GM18511 (cell line): Measurements from ENCODE around the gene SLC12A3.
"Not testable (repeated sequence)": the region's sequence is repeated elsewhere in the genome, so short reads cannot be mapped to it uniquely, and the experiment has no call there.

Experiments used
- ATAC-seq: cut with Tn5 transposase; IDR thresholded peaks from one replicate; pipeline ENCODE4 v1.9.1; 2021; ENCODE audit warnings: mild to moderate bottlenecking, moderate library complexity; ENCODE audit not compliant: unreplicated experiment

The SLC12A3 gene

DNA sequence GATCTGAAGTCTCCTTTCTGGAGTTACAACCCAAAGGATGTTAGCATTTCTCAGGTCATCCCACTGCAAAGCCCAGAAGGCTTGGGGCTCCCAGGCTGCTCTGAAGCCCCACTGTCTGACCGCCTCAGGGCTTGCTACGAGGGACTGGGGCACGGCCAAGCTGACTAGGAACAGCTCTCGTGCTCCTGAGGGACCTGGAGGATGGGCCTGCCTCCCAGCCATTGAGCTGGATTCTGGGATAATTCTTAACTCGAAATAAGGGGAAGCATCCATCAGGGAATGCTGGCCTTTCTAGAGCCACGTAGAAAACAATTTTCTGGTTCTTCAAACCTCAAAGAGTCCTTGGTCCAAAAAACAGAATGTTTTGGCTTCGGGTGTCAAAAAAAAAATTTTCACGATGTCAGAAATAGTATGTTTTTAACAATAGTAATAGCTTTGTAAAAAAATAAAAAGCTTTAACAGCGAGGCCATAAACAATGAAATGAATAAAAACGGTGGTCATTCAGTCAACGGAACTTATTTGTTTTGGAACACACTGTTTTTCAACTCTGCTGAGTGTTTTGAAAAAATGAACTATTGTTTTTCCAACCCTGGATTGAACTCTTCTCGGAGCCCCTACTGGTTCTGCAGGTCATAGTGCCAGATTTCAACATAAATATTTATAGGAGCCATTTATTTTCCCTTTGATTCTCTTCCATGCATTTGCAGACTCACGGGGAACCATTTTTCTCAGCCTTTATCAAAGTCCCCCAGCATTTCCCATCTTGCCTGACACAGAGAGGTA lies 50.5 kb downstream of the SLC12A3 start:
- no peak for ATAC-seq

DNA sequence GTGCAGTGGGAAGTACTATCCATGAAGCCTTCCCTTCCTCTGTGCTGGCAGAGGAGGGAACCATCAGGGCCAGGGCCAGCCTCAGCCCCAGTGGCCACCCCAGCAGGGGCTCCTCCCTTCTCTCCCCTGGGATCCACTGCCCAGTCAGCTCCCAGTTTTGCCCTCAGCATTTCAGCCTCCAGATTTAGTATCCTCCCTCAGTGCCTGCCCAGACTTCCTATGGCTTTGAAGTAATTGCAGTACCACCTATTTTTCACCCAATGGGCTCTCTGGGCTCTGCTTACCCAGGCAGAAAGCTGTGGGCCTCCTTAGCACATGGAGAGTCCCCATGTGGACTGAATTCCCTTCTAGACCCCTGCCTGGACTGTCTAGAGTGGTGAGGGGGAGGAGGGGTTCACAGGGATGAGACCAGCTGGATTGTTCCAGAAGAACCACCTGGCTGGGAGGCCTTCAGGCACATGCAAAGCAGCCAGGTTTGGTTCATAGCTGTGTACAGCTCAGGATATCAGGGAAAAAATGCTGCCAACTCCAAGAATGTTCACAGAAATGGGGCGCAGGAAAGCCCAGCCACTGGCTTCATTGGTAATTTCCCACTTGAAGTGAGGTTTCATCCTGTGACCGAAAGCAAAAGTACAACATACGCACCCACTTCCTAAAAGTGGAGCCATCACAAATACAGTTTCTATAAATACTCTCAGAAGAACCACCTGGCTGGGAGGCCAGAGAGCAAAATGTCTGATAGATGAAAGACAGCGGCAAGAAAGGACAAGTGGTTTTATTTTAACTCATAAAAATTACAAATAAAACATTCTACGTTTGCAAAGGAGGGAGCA lies 51.8 kb downstream of the SLC12A3 start:
- peak; percentile 73 for ATAC-seq

DNA sequence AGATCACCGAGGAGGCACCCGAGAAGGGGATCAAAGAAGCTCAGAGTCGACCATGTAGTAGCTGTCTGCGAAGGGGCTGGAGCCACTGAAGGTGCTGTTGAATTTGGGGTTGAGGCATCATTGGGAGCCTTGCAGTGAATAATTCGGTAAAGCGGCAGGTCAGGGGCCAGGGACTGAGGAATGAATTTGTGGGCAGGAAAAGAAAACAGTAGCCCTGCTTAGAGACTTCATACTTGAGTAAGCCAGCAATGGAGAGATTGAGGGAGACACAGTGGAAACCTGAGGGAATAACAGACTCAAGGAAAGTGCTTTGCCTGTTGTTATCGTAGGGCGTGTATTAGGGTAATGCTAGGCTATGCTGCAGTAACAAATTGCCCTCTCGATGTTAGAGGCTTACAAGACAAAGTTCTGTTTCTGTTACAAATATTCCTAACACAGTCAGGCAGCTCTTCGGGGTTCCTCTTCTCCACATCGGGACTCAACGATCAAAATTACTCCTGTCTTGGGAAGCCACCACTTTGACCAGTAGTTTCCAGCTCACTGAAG lies 53.5 kb downstream of the SLC12A3 start:
- ATAC-seq = no peak

DNA sequence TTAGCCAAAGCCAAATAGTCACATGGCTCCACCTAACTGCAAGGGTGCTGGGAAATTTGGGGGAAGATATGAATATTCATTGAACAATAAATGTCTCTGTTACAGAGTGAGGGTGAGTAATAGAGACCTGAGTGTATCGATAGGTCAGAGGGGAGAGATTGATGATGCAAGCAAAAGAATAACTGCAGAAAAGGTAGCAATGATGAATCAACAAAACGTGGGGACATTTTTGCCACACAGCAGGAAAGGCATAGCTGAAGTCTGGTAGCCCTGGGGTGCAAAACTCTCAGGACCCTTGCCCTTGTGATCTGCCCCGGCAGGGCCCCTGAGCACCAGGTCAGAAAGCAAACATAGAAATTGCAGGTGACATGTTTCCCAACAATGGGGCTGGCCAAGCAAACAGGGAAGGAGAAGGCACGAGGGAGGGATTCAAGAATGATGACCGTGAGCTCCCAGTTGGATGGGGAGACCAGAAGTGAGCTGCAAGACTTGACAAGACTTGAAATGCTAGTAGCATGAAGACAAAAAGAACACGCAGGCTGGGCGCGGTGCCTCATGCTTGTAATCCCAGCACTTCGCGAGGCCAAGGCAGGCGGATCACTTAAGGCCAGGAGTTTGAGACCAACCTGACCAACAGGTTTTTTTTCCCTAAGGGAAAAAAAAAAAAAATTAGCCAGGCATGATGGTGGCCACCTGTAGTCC lies 54.2 kb downstream of the SLC12A3 start:
- ATAC-seq = no peak

DNA sequence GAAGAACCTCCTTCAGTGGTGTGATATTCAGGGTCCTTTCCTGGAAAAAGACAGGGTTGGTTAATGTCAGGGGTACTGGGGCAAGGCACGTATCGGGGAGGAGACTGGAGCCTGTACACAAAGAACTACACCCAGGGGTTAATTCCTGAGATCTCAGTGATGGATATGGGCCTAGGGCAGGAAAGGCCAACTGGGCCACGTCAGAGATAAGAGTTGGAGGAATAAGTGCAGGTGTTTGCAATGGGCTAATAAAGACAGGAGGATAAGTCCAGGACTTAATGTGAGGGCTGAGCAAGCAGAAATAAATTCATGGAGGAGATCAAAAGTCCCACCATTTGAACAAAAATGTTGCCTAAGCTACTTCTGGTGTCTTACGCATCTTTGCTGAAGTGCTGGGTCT lies 56.6 kb downstream of the SLC12A3 start:
- no peak for ATAC-seq

DNA sequence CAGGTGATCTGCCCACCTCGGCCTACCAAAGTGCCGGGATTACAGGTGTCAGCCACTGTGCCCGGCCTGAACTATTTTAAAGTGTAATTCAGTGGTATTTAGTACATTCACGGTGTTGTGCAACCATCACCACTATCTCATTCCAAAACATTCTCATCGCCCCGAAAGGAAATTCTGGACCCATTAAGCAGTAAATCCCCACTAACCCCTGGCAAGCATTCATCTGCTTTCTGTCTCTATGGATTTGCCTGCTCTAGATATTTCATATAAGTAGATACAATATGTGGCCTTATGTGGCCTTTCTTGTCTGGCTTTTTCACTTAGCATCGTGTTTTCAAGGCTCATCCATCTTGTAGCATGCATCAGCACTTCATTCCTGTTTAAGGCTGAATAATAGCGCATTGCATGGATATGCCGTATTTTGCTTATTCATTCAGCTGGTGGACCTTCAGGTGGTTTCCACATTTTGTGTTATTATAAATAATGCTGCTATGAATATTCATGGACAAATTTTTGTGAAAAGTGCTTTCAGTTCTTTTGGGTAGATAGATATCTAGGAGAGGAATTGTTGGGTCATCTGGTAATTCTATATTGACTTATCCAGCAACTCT lies 58.6 kb downstream of the SLC12A3 start:
- ATAC-seq = no peak

DNA sequence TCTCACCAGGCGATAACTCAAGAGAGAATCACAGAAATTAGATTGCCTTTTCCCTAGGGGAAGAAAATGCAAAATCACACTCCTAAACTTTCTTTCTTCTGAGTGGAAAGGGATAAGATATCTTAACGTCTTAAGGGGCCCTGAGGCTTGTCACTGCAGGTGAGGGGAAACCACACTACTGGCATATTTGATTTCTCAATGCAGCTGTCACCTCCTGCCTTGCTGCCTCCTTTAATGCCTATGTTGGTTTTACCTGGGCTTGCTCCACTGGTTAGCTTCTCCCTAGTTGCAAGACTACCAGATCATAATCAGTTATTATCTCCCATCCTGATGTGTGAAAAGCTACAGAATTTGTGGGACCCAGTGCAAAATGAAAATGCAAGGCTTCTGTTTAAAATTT lies 62.5 kb downstream of the SLC12A3 start:
- no peak for ATAC-seq

DNA sequence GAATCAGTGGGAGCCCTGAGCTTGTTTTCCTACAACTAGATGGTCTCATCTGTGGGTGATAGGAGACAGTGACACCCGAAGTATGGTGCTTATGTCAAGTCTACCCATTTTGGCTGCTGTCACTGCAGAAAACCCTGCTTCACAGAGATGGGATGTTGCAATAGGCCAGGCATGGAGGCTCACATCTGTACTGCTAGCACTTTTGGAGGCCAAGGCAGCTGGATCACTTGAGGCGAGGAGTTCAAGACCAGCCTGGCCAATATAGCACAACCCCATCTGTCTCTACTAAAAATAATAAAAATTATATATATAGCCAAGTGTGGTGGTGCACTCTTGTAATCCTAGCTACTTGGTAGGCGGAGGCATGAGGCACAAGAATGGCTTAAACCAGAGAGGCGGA lies 64.6 kb downstream of the SLC12A3 start:
- no peak for ATAC-seq

DNA sequence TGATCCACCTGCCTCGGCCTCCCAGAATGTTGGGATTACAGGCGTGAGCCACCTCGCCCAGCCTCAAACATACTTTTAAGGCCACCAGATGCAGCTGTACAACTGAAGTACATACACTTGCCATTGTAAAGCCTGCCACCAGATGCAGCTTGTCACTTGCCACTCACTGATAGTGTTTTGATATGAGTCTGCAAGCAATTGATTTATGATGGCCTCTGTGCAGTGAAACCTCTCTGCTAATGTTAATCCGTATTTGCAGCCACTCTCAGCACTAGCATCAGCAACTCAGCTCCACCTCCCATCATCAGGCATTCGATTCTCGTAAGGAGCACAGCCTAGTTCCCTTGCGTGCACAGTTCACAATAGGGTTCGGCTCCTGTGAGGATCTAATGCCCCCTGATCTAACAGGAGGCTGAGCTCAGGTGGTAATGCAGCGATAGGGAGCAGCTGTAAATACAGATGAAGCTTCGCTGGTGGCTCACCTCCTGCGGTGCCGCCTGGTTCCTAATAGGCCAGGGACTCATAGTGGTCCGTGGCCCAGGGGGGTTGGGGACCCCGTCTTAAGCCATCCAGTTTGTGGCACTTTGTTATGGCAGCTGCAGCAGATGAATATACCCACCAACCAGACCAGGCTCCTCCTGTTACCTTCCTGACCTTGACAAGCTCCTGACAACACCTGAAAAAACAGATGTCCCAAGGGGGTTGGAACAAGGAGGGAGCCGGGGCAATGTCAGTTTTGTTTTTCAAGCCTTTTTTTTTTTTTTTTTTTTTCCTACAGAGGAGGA lies 65.7 kb downstream of the SLC12A3 start:
- ATAC-seq = no peak

DNA sequence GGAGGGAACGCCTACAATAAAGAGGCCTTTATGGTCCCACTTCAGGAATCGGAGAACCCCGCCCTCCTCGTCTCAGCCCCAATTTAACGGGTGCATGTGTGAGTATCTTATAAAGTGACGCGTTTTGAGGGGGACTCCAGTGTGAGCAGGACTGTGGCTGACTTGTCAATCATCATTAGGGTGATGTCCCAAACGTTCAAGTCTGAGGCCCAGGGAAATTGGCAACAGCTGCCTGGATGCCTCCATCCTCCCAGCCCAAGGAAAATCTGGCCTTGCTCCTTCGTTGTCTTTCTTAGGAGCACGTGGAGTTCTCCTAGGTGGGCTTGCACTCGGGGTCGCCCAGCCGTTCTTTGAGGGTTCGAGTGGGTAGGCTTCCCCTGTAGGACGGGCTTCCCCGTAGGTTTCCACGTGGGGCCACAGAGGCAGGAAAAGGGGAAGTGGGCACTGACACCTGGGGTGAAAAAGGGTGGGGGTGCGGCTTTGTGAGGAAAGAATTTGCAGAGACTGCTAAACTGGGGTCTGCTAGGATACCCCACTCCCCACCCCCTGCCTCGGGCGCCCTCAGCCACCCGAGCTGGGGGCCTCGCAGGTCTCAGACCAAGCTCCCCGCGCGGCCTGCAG lies 66.4 kb downstream of the SLC12A3 start:
- ATAC-seq = peak; percentile 45

DNA sequence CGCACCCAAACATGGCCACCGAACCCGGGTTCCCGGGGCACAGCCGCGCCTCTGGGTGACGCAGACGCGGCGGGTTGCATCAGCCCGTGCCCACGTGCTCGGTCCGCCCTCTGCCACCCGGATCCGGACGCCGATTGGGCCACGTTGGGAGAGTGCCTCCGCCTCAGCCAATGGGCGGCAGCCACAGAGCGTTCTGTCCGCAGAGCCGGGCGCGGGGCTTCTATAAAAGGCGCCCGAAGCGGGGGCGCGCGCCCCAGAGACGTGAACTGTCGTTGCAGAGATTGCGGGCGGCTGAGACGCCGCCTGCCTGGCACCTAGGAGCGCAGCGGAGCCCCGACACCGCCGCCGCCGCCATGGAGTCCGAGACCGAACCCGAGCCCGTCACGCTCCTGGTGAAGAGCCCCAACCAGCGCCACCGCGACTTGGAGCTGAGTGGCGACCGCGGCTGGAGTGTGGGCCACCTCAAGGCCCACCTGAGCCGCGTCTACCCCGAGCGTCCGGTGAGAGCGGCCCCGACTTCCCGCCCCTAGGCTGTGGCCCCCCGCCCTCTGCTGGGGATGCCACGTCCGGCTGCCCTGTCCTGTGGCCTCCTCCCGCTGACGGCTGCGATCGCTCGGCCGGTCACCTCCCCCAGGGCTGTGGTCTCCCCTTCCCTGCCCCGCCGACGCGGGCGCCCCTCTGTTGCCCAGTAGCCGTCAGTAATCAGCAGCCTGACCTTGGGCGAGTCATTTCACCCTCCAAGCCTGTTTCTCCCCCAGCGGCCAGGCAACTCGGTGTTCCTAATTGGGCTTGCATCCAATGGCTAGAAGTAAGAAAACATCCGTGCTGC lies 67.1 kb downstream of the SLC12A3 start, which contains the start of gene HERPUD1:
HERPUD1 (plus strand) TSS at position 251 of the 829 bp plus-strand sequence; CDS start at position 354, 103 bp downstream.
- peak; percentile 88 for ATAC-seq

DNA sequence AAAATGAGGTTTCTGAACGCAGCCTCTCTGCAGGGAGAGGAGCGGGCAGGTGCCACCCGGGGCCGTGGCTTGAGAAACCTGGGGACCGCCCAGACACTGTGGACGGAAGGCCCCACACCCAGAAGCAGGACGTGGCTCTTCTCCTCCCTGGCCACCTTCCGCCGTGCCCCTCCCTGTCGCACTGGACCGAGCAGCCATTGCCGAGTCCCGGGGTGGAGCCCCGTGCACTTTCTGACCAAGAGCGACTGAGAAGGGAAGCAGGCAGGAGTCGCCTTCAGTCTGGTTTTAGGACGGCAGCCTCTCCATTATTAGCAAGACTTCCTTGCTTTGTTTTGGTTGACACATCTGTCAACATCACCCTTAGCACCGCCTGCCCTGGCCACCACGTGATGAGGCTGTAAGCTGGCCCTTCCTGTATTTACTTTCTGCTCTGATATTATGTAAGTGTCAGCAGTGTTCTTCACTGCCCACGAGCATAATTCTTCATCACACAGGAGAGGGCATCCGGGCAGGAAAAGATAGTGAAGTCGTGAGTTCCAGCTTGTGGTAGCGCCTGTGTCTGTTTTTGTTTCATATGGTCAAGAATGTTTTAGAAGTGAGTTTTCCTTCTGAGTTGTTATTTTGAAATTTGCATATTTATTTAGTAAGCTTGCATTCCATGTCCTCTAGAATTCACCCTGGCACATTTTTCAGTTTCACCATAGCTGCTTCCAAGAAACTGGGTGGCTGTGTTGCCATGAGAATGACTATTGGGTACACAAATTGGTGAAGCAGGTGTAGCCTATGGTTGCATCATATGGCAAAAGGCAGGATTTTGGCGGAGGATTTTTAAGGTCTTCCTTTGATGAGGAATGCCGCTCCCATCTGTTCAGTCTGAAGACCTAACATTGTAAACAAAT lies 68.0 kb downstream of the SLC12A3 start:
- ATAC-seq = no peak

DNA sequence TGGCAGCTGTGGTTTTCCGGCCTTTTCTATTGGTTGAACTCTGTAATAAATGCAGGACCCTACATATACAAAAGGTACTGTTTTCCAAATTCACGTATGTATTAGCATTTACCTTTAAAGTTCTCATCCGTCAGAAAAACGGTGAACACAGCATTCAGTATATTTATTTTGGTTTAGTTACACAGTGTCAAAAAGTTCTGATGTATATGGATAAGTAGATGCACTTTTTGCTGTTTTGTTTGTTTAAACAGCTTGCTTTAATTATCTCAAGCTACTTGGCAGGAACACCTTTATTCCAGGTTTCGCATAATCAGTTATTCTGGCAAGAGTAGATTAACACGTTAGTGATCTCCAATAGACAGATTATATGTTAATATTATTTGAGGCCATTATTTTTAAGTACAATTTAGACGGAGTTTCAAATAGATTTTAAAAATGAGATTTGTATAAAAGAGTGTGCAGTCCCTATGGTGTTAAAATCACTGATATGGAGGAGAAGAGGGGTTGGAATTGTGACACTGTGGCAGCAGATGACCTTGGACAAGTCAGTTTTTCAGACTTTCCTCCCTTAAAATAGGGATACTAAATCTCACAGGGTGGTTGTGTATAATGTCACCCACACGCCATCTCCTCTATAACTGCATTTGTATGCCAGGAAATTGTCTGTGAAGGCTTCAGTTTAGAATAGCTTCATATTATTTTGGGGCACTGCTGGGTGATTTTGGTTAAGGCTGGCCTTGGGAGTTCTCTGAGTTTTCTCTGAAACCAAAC lies 69.0 kb downstream of the SLC12A3 start:
- no peak for ATAC-seq

DNA sequence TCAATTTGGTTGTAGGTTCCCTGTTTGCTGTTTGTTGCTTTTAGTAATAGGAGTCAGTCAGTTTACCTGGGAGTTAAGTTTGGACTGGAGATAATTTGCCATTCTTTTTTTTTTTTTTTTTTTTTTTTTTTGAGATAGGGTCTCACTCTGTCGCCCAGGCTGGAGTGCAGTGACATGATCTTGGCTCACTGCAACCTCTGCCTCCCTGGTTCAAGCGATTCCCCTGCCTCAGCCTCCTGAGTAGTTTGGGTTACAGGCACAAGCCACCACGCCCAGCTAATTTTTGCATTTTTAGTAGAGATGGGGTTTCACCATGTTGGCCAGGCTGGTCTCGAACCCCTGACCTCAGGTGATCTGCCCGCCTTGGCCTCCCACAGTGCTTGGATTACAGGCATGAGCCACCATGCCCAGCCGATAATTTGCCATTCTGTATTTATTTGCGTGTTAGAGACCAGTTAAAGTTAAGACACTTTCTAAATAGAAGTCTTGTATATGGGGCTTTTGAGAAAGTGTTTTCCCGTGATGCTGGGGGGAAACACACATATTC lies 69.7 kb downstream of the SLC12A3 start:
- ATAC-seq = not testable (repeated sequence)

DNA sequence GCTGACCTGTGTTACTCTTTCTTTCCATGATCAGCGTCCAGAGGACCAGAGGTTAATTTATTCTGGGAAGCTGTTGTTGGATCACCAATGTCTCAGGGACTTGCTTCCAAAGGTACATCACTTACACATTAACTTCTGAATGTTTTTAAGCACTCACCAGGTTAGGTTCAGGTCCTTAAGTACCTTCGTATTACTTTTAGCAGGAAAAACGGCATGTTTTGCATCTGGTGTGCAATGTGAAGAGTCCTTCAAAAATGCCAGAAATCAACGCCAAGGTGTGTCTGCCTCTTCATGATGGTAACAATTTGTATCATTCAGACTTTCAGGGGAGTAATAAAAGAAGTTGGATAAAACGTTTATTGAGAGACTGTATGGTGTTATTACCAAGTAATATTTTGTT lies 70.2 kb downstream of the SLC12A3 start:
- no peak for ATAC-seq

DNA sequence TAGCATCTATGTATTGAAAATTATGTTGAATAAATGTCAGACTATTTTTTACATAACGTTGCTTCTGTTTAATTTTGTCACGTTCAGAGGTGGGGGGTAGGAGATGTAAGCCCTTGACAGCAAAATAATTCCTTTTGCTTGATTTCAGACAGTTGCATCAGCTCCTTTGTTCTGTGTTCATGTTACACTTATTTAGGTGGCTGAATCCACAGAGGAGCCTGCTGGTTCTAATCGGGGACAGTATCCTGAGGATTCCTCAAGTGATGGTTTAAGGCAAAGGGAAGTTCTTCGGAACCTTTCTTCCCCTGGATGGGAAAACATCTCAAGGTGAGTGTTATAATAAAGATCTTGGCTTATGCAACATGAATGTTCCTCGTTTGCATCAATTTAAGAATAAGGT lies 71.5 kb downstream of the SLC12A3 start:
- ATAC-seq = no peak

DNA sequence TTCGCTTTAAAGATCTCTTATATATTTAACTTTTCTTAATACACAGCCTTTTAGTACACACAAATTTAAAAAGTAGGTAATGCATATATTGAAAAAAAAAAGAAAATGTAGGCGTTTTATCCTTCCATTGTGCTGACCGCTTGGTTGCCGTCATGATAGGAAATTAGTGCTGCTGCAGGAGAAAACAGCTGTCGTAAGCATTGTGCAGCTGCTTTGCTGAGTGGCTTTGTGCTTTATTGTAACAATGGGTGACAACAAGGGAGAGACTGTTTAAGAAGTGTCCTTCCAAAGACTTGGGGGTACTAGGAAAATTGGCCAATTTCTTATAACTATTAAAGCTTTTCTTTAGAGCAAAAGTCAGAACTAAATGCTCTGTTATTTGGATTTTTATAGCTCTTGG lies 71.9 kb downstream of the SLC12A3 start:
- ATAC-seq = no peak
